ENCODE data around the gene DEFB124.
"Not testable (repeated sequence)": the region's sequence is repeated elsewhere in the genome, so short reads cannot be mapped to it uniquely, and the experiment has no call there.

Gene DEFB124, protein sequence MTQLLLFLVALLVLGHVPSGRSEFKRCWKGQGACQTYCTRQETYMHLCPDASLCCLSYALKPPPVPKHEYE

DNA sequence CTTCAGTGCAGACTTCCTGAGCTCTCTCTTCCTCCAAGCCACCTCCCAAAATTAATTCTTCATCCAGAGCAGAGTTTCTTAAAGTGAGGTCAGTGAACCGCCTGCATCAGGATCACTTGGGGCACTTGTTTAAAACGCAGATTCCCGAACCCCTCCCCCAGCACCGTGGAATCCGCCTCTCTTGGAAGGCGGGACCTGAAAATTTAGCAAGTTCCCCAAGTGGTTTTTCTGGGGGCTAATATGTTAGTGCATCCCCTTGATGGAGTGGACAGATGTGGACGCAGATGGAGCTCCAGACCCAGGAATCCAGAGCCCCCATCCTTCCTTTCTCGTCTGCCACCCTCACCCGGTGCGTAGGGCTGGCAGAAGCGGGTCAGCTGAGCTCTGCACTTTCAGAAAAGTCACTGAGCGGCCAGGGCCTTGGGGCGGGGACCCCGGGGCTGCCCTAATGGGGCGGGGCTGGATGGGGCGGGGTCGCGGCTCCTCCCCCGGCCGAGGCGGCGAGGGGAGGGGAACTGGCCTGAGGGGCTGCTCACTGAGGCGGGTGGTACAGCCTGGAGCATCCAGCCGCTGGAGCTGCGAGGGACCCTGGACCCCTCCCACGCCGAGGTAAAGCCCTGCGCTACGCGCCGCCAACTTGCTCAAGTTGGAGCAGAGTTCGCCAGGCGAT, at the start of gene DEFB124, which contains the start of gene REM1:
DEFB124 (minus strand) TSS at position 370 of the 670 bp plus-strand sequence. CDS start 2,114 bp downstream, outside the sequence.
REM1 (plus strand) TSS at position 531 of the 670 bp plus-strand sequence. CDS start 1,158 bp downstream, outside the sequence.
- FAIRE-seq = no peak

DNA sequence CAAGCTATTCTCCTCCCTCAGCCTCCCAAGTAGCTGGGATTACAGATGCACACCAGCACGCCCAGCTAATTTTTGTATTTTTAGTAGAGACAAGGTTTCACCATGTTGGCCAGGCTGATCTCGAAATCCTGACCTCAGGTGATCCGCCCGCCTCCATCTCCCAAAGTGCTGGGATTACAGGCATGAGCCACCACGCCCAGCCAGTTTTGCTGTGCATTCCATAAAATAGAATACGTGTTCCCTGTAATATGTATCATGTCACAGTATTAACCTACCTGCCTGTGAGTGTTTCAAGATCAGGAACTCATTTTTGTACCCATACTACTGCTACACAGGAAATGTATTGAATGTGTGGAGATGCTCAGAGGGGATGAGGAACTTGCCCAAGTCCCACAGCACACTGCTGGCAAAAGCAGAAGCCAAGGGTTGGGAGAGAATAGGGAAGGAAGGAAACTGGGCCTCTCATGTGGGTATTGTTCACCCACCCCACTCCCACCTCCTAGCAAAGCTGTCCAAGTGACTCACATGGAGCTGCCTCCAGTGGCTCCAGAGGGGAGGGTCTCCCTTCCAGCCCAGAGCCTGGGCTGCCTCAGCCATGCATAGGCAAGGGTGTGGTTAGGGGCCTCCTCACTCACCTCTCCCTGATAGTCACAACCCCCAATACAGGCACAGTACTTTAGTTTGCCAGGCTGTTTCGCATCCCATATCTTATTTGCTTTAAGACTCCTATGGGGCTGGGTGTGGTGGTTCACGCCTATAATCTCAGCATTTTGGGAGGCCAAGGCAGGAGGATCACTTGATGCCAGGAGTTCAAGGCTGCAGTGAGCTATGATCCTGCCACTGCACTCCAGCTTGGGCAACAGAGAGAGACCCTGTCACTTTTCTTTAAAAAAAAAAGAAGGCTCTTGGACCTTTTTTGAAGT, 48.7 kb upstream of the DEFB124 start:
- FAIRE-seq = no peak

DNA sequence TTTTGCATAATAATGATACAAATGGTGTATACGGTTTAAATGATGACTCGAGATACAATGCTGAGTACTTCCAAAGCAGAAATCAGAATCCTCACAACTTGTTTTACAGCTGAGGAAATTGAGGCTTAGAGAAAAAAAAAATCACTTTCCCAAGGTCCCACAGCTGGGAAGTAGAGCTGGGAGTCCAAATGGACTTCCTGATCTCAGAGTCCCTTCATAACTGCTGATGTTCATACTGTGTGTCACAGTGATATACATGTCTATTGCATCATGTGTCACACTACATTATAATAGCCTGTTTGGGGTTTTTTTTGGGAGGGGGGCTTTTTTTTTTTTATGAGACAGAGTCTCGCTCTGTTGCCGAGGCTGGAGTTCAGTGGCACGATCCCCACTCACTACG, 47.8 kb upstream of the DEFB124 start:
- no peak for FAIRE-seq

DNA sequence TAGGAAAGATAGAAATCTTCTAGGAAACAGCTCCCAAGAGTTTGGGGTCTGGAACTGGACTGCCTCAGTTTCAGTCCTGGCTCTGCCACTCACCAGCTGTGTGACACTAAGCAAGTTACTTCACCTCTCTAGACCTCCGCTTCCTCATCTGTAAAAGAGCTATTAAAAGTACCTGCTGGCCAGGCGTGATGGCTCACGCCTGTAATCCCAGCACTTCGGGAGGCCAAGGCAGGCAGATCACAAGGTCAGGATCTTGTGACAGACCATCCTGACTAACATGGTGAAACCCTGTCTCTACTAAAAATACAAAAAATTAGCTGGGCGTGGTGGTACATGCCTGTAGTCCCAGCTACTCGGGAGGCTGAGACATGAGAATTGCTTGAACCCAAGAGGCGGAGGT, 46.3 kb upstream of the DEFB124 start:
- FAIRE-seq = not testable (repeated sequence)

DNA sequence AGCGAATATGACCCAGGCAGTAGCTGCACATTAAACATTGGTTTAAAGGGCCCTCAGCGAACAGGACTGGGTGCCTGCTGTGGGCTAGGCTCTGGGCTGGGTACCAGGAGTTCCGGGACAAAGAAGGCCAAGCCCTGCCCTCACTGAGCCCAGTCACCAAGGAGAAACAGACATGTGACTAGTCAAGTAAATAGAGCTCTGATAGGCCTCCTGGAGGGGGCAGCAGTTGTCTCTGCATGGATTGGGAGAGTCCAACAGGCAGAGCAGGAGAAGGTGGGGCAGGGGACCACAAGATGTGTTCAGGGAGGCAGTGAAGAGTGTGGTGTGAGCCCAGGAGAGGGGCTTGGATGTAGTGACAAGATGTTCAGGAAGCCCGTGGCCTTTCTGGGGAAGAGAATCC, 42.4 kb upstream of the DEFB124 start:
- FAIRE-seq = no peak

DNA sequence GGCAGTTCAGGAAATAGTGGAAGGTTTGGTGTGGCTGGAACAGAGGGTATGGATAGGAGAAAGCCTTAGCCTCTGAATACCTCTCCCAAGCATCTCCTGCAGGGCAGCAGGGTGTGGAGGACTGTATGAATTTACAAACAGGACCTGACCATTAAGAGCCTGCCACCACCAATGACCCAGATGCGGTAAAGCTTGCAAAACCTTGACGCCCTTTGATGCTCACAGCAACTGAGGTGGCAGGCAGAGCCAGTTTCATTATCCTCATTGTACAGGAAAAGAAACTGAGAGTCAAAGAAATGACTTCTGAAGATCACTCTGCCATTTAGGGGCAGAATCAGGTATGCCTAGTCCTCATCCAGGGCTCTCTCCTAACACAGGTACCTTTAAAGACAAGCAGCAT, 41.7 kb upstream of the DEFB124 start:
- FAIRE-seq = no peak

DNA sequence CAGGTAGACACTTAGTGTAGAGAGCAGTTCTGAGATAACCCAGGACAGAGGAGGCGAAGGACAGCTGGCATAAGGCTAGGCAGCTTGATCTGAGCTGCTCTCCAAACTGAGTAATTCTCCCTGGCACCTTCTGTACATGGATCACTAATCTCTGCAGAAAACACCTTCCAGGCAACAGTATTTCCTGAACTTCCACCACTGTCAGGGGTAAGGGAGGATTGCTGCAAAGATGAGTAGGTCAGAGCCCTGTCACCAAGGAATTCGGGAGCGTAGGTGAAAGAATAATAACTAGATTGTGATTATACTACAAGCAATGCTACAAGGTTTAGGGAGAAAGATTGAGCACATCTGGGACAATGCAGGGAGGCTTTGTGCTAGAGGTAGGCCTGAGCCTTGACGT, 41.2 kb upstream of the DEFB124 start:
- FAIRE-seq = no peak

DNA sequence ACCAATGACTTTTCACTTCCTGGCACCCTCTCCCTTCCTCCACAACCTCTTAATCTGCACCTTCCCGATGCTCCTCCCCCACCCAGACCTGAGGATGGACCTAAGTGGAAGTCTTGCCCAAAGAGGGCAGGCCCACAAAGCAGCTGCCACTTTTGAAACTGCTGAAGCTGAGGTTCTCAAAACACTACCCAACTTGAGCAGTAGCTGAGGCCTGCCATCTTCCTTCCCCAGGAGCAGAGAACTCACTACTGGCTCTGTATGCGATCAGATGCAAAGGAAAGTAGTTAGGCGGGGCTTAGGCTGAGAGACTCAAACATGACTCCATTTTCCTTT, 40.8 kb upstream of the DEFB124 start:
- no peak for FAIRE-seq

DNA sequence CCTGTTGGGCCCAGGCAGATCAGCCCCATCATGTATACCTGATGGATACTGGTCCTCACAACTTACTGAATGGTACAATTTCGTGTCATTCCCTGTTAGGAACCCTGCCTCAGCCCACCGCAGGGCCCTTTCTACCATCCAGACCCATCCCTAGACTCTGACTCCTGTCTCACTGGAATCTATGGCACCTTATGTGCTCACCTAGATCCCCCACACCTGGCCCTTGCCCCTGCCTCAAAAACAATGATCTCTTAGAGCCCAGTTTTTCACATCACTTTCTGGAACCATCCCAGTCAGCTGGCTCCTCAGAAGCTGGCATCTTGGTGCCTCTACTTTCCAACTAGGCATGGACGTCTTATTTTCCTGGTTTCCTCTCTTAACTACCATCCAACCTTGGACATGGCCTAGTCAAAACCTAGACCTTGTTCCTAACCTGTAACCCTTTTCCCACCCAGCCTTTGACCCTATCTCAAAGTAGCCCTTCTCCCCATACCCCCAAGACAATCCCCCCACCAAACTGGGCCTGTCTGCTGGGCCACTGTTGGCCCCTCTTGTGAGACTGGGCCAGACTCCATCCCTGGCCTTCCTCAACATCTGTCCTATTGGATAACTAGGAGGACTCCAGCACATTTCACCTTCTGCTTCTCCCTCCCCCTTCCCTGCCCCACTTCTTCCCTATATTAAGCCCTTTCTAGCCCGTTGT, 40.3 kb upstream of the DEFB124 start:
- no peak for FAIRE-seq

DNA sequence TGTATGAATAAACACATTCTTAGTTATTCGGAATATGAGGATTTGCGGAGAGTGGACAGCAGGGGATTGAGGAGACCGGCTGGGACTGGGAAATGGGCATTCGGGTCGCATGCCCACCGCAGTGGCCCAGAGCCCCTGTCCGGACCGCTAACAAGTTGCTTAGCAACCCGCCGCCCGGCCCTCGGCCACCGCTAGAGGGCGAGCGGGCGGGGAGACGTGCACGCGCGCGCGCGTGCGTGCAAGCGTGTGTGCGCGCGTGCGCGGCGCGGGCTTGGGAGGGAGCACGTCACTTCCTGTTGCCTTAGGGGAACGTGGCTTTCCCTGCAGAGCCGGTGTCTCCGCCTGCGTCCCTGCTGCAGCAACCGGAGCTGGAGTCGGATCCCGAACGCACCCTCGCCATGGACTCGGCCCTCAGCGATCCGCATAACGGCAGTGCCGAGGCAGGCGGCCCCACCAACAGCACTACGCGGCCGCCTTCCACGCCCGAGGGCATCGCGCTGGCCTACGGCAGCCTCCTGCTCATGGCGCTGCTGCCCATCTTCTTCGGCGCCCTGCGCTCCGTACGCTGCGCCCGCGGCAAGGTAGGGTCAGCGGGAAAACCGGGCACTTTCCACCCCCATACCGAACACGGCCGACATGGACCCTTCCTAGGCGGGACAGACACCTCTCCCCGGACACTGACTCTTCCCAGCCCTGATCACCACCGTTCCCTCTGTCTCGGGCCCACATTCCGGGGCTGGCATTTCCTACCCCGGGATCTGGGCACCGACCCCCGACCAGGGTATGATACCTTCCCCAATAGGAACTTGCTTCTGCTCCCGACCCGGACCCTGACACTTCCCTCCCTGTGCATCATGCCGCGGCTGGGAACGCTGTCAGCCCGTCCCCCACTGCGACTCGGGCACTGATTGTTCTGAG, 39.5 kb upstream of the DEFB124 start, which contains the start of gene HM13:
HM13 (plus strand) TSS at position 289 of the 918 bp plus-strand sequence; CDS start at position 399, 110 bp downstream.
- no peak for FAIRE-seq

DNA sequence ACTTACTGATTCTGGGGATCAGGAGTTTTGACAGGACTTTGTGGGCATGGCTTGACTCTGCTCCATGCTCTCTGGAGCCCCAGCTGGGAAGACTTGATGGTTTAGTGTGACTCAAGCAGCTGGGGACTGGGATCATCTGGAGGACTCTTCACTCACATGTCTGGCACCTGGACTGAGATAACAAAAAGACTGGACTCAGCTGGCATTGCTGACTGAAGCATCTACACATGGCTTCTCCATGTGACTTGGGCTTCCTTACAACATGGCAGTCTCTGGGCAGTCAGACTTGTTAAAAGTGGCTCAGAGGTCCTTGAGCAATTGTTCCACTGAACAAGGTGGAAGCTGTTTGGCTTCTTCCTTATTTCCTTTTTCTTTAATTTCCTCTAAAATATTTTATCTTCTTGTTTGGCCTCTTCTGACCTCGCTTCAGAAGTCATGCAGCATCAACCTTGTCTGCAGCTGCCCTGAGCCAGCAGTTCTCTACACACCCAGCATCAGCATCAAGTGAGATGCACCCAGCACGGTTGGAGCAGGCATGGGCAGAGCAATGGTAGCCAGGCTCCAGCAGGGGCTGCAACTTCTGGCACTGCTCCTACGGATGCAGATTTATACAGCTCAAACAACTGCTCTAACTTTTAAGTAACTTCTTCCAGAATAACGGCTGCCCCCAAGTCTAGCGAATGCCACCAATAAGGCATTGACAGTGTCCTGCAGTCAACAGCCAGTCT, 33.8 kb upstream of the DEFB124 start:
- no peak for FAIRE-seq

DNA sequence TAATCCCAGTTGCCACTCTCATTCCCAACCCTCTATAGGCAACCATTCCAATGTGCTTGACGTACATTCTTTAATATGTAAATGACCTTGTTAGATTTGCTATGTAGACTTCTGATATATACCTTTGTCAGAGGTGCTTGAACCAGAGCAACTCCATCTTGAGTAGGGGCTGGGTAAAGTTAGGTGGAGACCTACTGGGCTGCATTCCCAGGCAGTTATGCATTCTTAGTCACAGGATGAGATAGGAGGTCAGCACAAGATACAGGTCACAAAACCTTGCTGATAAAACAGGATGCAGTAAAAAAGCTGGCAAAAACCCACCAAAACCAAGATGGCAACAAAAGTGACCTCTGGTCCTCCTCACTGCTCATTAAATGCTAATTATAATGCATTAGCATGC, 31.0 kb upstream of the DEFB124 start:
- no peak for FAIRE-seq

DNA sequence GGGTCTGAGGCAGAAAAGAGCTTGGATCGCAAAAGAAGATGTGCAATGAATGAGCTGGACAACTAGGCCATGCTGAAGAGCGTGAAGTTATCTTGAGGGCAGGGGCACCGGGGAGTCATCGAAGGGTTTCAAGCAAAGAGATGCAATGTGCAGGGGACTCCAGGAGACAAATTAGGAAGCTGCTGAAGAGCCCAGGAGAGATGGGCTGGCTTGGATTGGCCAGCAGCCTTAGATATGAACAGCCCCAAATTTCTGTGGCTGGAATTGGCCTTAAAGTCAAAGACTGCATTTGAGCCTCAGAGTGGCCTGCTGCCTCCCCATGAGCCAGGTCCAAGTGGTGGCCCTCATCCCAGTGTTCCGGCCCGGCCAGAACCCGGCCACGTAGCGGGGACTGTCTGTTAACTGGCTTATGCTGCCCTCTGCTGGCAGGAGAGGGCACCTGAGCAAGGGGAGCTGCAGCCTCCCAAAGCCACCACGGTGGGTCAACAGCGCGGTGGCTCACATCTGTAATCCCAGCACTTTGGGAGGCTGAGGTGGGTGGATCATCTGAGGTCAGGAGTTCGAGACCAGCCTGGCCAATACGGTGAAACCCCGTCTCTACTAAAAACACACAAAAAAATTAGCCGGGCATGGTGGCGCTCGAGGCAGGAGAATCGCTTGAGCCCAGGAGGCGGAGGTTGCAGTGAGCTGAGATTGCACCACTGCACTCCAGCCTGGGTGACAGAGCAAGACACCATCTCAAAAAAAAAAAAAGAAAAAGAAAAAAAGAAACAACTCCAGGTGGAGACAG, 28.2 kb upstream of the DEFB124 start:
- not testable (repeated sequence) for FAIRE-seq

DNA sequence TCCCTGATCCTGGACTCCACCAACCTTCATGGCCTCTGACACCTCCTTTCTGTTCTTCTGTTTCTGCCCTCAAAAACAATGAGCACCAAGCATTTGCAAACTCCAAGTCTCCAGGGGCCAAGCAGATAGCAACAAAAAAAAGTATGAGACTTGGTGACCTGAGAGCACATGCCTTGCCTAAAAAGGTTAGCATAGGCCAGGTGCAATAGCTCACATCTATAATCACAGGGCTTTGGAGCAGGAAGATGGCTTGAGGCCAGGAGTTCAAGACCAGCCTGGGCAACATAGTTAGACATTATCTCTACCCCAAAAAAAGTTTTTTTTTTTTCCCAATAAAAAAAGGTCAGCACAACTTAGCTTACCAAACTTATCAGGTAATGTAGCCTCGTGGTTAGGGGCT, 25.6 kb upstream of the DEFB124 start:
- no peak for FAIRE-seq

DNA sequence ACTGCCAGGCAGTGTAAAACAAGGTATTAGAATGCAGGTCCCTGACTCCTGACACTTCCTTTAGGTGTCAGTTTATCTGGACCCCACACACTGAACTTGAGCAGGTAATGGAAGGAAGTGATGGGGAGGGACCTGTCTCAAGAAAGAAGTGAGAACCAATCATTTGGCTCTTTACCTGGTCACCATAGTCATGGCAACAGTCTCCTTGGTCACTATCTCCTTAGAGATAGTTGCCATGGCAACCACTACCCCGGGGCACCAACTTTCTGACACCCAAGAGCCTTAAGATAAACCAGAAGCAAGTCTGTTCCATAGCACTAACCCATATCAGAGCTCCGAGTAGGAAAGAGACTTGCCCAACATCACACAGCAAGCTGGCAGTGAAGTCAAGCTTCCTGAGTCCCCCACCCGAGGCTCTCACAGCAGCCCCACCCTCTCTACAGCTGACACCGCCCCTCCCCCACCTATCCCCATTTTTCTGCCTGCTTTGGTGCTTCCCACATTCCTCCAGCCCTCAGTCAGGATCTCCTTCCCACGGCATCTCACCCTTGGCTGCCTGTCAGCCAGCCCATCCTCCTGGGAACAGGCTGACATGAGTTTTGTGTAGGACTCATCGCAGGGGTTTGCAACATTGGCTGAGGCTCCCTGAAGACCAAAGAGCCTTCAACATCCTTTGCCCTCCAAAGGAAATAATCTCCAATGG, 23.1 kb upstream of the DEFB124 start:
- FAIRE-seq = no peak

DNA sequence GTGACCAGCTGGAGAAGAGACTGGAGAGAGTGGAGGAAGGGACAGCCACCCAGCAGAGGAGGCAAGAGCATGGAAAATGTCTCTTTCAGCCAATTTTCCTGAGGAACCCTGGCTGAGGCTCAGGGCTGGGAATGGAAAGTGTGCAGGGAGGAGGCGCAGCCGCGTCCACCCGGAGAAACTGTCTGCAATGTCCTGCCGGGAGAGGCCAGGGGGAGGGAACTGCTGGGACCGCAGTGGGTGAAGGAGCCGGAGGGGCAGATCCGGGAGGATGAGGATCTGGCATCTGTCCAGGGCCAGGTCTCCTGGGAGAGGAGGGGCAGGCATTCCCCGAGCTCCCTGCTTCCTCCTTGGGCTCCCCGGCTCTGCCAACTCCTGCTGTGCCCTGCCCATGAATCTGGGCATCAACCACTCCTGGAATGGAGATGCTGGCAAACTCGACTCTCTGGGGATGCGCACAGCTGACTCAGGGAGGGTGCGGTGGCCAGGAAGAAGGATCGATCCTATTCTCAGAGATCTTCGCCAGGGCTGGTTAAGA, 21.9 kb upstream of the DEFB124 start:
- no peak for FAIRE-seq

DNA sequence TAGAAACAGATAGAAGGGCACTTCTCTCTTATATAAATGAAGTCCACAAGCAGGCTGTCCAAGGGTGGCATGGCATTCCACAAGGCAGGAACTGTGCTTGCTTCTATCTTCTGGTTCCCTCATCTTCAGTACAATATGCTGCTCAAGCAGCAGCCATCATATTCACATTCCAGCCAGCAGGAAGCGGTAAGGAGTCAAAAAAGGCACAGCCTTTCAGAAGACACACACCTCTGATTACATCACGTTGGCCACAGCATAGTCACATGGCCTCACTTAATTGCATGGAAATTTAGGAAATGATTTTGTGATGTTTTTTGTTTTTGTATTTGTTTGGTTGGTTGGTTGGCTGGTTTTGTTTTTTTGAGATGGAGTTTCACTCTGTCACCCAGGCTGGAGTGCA, 19.2 kb upstream of the DEFB124 start:
- FAIRE-seq = no peak

DNA sequence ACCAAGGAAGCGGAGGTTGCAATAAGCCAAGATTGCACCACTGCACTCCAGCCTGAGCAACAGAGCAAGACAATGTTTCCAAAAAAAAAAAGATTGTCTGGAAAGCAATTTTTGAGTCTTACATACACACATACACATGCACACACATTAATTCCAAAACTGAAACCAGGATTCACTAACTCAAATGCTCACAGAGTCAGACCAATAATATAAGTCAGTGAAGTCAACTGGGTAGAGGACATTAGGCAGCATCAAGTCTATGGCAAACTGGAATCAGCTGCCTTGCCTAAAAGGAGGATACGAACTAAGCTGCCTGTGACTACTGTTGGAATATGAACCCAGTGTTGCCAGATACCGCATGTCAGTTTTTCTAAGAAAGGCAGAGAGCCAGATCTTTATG, 15.8 kb upstream of the DEFB124 start:
- FAIRE-seq = no peak

DNA sequence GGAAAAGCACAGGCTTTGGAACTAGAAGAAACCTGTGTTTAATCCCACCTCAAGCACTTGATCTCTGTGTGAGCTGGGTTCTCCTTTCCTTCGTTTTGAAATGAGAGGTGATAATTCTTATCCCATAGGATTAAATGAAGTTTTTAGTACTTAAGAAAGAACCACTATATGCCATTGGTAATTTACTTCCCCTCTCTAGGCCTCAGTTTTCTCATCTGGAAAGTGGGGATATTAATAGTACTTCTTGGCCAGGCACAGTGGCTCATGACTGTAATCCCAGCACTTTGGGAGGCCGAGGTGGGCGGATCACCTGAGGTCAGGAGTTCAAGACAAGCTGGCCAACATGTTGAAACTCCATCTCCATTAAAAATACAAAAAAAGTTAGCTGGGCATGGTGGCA, 14.2 kb upstream of the DEFB124 start:
- FAIRE-seq = no peak

DNA sequence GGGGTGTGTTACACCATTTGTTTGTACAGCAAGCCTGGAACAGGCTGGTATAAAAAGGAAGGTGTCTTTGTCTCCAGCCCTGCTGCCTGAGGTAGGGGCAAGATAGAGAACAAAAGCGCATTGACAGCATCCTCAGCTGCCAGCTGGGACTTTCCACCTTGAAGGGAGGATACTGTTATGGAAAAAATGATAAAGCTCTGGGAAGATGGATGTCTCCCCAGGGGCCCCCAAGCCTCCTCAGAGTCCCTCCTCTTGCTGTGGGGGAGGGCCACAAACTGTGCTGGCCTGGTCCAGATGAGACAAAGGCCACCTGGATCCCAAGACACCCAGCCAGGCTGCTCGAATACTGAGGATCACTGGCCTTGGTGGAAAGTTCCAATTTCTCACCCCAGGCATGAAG, 13.2 kb upstream of the DEFB124 start:
- no peak for FAIRE-seq
